HG03039 (cell line): ENCODE data around the gene DHRS3.
"Not testable (repeated sequence)": the region's sequence is repeated elsewhere in the genome, so short reads cannot be mapped to it uniquely, and the experiment has no call there.

ENCODE experiments used
- ATAC-seq: cut with Tn5 transposase; IDR thresholded peaks from one replicate; pipeline ENCODE4 v1.9.1; 2021; ENCODE audit warnings: mild to moderate bottlenecking, moderate library complexity; ENCODE audit not compliant: unreplicated experiment

Gene DHRS3

GRCh38 chr1:12581179-12581578, 36.8 kb downstream of the DHRS3 start:
- no peak for ATAC-seq

DNA sequence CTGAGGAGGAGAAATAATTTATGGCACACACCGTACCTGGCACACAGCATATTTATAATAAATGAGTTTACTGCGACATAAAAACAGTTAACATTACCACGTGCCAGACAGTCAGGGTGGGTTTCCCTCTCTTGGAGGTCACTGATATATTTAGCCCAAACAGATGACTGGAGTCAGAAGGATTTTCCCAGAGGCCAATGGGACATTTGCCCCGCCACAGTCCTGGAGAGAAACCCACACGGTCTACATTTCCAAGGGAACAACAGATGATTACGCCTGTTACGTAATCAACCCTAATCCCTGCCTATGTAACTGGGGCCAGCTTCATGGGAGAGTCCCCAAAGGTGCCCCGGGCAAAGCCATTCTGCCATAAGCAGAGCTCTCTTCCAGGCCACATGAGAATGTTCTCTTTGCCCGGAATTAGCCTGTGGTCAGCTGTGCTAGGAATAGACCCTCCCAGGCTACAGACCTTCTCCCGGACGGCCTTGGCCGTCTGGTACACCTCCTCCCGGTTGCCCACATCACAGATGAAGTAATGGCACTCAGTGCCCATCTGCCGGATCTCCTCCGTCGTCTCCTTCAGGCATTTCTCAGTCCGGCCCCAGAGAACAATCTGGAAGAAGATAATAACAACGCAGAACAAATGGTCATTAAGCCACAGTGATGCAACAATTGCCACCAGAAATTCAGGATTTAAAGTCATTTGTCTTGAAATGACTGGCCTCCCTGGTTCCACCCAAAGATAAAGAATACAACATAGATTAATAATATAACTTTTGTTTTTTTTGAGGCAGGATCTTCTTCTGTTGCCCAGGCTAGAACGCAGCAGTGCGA, 37.7 kb downstream of the DHRS3 start:
- no peak for ATAC-seq

GRCh38 chr1:12578860-12579422, 39.1 kb downstream of the DHRS3 start:
- no peak for ATAC-seq

DNA sequence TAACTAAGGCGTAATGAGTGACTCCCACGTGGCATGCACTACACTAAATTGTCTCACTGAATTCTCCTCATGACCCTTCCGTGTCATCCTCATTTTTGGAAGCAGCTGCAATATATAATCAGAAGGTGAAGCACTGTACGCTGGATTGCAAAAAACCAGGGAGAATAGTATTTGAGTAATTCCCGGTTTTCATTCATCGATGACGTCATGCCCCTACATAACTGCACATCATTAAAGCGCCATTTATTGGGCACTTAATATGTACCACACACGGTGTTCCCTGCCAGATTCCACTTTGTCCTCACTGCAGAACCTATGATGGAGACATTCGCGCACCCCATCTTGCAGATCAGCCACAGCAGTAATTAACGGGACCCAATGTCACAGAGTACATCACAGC, 41.0 kb downstream of the DHRS3 start:
- ATAC-seq, result no peak

DNA sequence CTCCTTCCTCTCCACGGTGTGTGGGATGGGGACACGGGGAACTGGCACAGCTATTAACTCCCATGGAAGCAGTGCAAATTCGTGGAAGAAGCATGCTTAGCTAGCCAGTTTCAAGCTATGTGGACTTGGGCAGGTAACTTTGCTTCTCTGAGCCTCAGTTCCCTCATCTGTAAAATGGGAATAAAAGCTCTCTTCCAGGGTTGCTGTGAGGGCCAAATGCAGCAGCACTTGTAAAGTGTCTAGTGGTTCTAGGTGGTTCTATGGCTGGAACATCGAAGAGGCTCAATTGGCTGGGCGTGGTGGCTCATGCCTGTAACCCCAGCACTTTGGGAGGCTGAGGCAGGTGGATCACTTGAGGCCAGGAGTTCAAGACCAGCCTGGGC, 43.3 kb downstream of the DHRS3 start:
- no peak for ATAC-seq

DNA sequence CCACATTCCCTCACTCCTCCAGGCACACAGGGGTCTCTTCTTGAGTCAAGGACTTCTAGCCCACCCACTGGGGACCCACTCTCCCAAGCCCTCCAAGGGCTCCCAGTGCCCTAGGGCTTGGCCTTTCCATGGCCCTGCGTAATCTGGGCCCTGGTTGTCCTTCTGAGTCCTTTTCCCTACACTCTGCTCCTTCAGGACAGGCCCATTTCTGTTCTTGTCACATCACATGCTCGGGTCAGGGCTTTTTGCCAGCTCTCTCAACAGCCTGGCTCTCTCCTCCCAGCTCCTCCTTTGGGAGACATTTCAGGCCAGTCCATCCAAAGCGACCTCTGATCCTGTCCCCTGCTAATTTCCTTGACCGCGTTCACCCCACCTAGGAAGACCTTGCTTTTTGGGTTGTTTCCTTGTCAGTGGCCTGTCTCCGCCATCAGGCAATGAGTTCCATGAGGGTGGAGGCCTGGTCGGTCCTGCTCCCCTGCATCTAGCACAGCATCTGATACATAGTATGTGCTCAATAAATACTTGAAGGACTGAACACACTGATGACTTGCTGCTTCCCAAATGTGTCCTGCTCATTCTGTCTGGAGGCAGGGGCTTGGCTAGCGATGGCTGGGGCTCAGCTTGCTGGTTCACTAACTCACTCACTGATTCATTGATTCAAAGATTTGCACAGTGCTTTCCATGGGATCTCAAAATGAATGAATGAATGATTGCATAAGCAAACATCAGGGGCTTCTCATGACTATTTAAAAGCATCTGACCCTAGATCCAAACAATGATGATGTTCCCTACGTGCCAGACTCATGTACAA, 44.8 kb downstream of the DHRS3 start:
- no peak for ATAC-seq

DNA sequence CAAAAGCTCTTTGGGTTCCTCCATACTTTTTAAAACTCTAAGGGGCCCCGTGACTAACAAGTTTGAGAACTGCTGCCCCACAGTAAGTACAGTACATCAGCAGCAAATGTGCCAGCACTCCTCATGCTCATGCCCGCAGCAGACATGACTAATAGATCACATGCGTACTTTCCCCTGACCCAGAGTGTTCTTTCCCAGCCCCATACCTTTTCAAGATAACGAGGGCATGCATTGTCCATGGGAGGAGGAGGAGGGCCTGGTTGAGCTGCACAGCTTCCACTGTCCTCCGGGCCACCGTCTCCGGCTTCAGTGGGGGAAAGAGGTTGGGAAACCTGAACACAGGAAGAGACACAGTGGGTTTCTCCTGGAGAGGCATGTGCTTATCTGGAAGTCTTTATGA, 45.5 kb downstream of the DHRS3 start:
- no peak for ATAC-seq

- no peak for ATAC-seq
Measured at GRCh38 chr1:12570291-12570690, 47.7 kb downstream of the DHRS3 start.

GRCh38 chr1:12568009-12568767, 49.8 kb downstream of the DHRS3 start:
- ATAC-seq, result no peak

GRCh38 chr1:12567288-12567819, 50.7 kb downstream of the DHRS3 start:
- no peak for ATAC-seq

DNA sequence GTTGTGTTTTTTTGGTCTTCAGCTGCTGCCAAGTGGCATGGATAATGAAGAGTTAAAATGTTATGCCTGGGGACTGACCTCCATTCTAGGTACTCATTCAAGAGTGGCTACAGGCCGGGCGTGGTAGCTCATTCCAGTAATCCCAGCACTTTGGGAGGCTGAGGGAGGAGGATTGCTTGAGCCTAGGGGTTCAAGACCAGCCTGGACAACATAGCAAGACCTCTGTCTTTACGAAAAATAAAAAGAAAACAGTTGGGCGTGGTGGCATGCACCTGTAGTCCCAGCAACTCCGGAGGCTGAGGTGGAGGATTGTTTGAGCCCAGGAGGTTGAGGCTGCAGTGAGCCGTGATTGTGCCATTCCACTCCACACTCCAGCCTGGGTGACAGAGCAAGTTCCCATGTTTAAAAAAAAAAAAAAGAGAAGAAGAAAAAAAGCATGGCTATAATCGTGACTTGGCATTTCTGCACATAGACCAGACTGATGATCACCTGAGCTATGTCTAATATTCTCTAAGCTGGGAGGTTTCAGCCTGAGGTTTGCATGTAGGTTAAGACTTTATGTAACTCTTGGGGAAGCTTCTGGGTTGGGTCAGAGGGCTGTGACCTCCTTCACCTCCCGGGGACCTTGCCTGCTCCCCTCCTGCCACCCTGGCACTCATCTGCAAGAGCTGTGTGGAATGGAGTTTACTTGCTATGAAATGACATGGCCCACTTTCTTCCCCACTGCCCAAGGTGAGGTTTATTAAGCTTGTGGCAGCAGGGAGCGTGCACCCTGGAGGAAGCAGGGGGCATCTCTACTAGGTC, 51.3 kb downstream of the DHRS3 start:
- ATAC-seq, result no peak

GRCh38 chr1:12565966-12566352, 52.1 kb downstream of the DHRS3 start:
- no peak for ATAC-seq

DNA sequence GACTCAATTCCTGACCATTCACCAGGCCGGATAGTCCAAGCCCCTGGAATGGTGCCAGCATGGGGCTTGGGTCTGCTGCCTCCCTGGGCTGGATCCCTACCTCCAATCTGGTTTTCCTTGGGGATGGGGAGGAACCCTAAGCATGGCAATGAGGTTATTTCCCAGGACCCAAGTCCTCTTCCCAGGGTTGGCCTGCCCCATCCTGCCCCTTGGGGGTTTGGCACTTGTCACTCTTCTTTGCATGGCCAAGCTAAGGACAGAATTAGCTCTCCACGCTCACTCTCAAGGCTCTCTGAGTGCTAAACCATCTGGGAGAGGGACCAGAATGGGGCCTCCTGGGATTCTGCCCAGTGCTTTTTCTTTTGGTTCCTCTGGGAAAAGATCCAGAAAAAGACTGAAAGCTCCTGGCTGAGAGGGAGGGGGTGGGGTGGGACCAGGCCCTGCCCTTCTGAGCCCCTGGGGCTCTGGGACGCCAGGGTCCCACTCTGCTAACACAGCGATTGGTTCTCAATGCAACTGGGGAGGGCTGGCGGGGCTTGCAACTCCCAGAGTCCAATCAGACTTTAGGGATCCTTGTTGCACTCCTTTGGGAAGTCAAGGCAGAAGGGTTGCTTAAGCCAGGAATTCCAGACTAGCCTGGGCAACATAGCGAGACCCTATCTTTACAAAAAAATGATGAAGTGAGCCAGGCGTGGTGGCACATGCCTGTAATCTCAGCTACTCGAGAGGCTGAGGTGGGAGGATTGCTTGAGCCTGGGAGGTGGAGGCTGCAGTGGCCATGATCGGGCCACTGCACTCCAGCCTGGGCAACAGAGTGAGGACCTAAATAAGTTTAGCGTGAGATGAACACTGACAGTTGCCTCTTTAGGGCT, 52.7 kb downstream of the DHRS3 start:
- no peak for ATAC-seq

DNA sequence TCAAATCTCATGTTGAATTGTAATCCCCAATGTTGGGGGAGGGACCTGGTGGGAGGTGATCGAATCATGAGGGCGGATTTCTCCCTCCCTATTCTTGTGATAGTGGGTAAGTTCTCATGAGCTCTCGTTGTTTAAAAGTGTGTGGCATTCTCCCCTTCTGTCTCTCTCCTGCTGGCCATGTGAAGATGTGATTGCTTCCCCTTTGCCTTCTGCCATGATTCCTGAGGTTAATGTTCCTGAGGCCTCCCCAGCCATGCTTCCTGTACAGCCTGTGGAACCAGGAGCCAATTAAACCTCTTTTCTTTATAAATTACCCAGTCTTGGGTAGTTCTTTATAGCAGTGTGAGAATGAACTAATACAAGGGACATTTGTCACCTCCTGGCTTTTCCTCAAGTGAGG, 53.8 kb downstream of the DHRS3 start:
- not testable (repeated sequence) for ATAC-seq

DNA sequence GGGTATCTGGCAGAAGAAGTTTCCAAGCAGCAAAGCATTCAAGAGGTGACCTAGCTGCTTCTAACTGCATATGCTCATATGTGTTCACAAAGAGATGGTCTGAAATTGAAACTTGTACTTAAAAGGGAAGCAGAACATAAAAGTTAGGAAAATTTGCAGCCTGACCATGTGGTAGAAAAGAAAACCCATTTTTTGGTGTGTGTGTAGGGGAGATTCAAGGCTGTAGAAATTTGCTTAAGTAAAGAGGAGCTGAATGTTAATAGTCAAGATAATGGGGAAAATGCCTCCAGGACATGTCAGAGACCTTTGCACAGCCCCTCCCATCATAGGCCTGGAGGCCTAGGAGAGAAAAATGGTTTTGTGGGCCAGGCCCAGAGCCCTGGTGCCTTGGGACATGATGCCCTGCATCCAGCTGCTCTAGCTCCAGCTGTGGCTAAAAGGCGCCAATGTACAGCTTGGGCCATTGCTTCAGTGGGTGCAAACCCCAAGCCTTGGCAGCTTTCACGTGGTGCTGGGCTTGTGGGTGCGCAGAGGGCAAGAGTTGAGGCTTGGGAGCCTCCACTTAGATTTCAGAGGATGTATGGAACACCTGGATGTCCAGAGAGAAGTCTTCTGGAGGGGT, 54.9 kb downstream of the DHRS3 start:
- ATAC-seq, result no peak

GRCh38 chr1:12561121-12561520, 56.9 kb downstream of the DHRS3 start:
- ATAC-seq, result no peak

GRCh38 chr1:12556957-12557935, 60.8 kb downstream of the DHRS3 start:
- ATAC-seq, result no peak
